H9 (cell line): ENCODE data around the gene ANKS3. TPM values are rescaled to one million over a fixed set of nuclear protein-coding genes. Genes with fewer than 3 reads are reported as not detected.
A peak's percentile ranks its signal among the peaks of the same experiment; 100 is the strongest.

Source experiments
- DNase-seq: peaks from one replicate; pipeline ENCODE4 v3.0.0-alpha.2; 2017
- H2AFZ ChIP-seq: one replicate; pipeline ENCODE4 v1.6.1; 2013; ENCODE audit warnings: mild to moderate bottlenecking, low read length, control low read depth, moderate library complexity
- H2AK5ac ChIP-seq: 2 replicates; pipeline ENCODE4 v1.6.1; 2013; ENCODE audit warnings: low read length, control low read depth, mixed read lengths; ENCODE audit not compliant: insufficient read length
- H2BK120ac ChIP-seq: one replicate; pipeline ENCODE4 v1.6.1; 2013; ENCODE audit warnings: low read depth, mild to moderate bottlenecking, low read length, control low read depth, inconsistent platforms; ENCODE audit not compliant: poor library complexity, severe bottlenecking
- H2BK12ac ChIP-seq: 2 replicates; pipeline ENCODE4 v1.6.1; 2013; ENCODE audit warnings: low read length, control low read depth, mixed read lengths, low read depth; ENCODE audit not compliant: insufficient read length
- H2BK15ac ChIP-seq: 2 replicates; pipeline ENCODE4 v1.6.1; 2013; ENCODE audit warnings: low read depth, low read length, control low read depth
- H2BK20ac ChIP-seq: one replicate; pipeline ENCODE4 v1.6.1; 2013; ENCODE audit warnings: low read depth, mild to moderate bottlenecking, low read length, control low read depth, inconsistent platforms; ENCODE audit not compliant: poor library complexity, severe bottlenecking
- H2BK5ac ChIP-seq: 2 replicates; pipeline ENCODE4 v1.6.1; 2013; ENCODE audit warnings: low read length, control low read depth, mixed read lengths; ENCODE audit not compliant: insufficient read length
- H3K14ac ChIP-seq: 2 replicates; pipeline ENCODE4 v1.6.1; 2013; ENCODE audit warnings: low read length, control low read depth; ENCODE audit not compliant: insufficient read depth
- H3K18ac ChIP-seq: 2 replicates; pipeline ENCODE4 v1.6.1; 2013; ENCODE audit warnings: low read depth, mild to moderate bottlenecking, mixed read lengths, low read length, control low read depth; ENCODE audit not compliant: insufficient read length
- H3K23ac ChIP-seq: 2 replicates; pipeline ENCODE4 v1.6.1; 2013; ENCODE audit warnings: low read length, control low read depth, mixed read lengths, low read depth; ENCODE audit not compliant: insufficient read length
- H3K23me2 ChIP-seq: 2 replicates; pipeline ENCODE4 v1.6.1; 2013; ENCODE audit warnings: low read depth, mild to moderate bottlenecking, mixed read lengths, low read length, control low read depth; ENCODE audit not compliant: insufficient read length, poor library complexity, severe bottlenecking
- H3K27ac ChIP-seq: 2 replicates; pipeline ENCODE4 v1.5.1; 2013; ENCODE audit warnings: low read length, control low read depth, mixed read lengths, low read depth; ENCODE audit not compliant: insufficient read length
- H3K27me3 ChIP-seq: 2 replicates; pipeline ENCODE4 v1.6.1; 2013; ENCODE audit warnings: low read length, control low read depth, inconsistent platforms; ENCODE audit not compliant: insufficient read depth
- H3K4ac ChIP-seq: 2 replicates; pipeline ENCODE4 v1.6.1; 2013; ENCODE audit warnings: low read depth, mild to moderate bottlenecking, control low read depth, inconsistent platforms, low read length, moderate library complexity
- H3K4me1 ChIP-seq: 2 replicates; pipeline ENCODE4 v1.6.1; 2013; ENCODE audit warnings: low read length, control low read depth, inconsistent platforms; ENCODE audit not compliant: insufficient read depth
- H3K4me2 ChIP-seq: 2 replicates; pipeline ENCODE4 v1.6.1; 2013; ENCODE audit warnings: low read length, control low read depth, mixed read lengths; ENCODE audit not compliant: insufficient read length, insufficient read depth
- H3K56ac ChIP-seq: 2 replicates; pipeline ENCODE4 v1.6.1; 2013; ENCODE audit warnings: low read depth, mild to moderate bottlenecking, mixed read lengths, low read length, control low read depth; ENCODE audit not compliant: insufficient read length
- H3K79me1 ChIP-seq: 2 replicates; pipeline ENCODE4 v1.6.1; 2013; ENCODE audit warnings: low read depth, mild to moderate bottlenecking, moderate library complexity, low read length, control low read depth, inconsistent platforms; ENCODE audit not compliant: insufficient read depth, poor library complexity, severe bottlenecking
- H3K79me2 ChIP-seq: 2 replicates; pipeline ENCODE4 v1.6.1; 2013; ENCODE audit warnings: low read length, control low read depth, inconsistent platforms; ENCODE audit not compliant: insufficient read depth
- H3K9ac ChIP-seq: 2 replicates; pipeline ENCODE4 v1.6.1; 2013; ENCODE audit warnings: low read length, control low read depth, mixed read lengths; ENCODE audit not compliant: insufficient read length; ENCODE audit errors: extremely low read depth
- H3K9me3 ChIP-seq: one replicate; pipeline ENCODE4 v1.6.1; 2013; ENCODE audit warnings: low read depth, low read length, inconsistent platforms; ENCODE audit not compliant: control insufficient read depth
- H3T11ph ChIP-seq: one replicate; pipeline ENCODE4 v1.6.1; 2013; ENCODE audit warnings: mild to moderate bottlenecking, low read length, control low read depth, inconsistent platforms
- H4K20me1 ChIP-seq: one replicate; pipeline ENCODE4 v1.6.1; 2013; ENCODE audit not compliant: control insufficient read depth, insufficient read length, insufficient read depth
- H4K5ac ChIP-seq: 2 replicates; pipeline ENCODE4 v1.6.1; 2013; ENCODE audit warnings: low read depth, mild to moderate bottlenecking, mixed read lengths, low read length, control low read depth; ENCODE audit not compliant: insufficient read length
- H4K8ac ChIP-seq: replicated peaks from 2 replicates; pipeline ENCODE4 v1.6.1; 2013; ENCODE audit warnings: low read length, control low read depth, mixed read lengths, low read depth; ENCODE audit not compliant: insufficient read length
- H4K91ac ChIP-seq: 2 replicates; pipeline ENCODE4 v1.6.1; 2013; ENCODE audit warnings: low read depth, mild to moderate bottlenecking, moderate library complexity, mixed read lengths, low read length, control low read depth; ENCODE audit not compliant: insufficient read length
- H3K27ac Mint-ChIP-seq, 3 experiments: 2 replicates in 2 of 3; 3 replicates in 1 of 3; pipeline ENCODE4 v1.8.0; 2020 to 2021; ENCODE audit warnings: mixed read lengths in 3 of 3, mild to moderate bottlenecking in 1 of 3, moderate library complexity in 1 of 3
- H3K27me3 Mint-ChIP-seq: 2 replicates; pipeline ENCODE4 v1.8.0; 2021; ENCODE audit warnings: low read depth, mild to moderate bottlenecking, moderate library complexity, mixed read lengths
- H3K36me3 Mint-ChIP-seq, 3 experiments: 2 replicates in 2 of 3; 3 replicates in 1 of 3; pipeline ENCODE4 v1.8.0; 2020 to 2021; ENCODE audit warnings: low read depth in 3 of 3, mixed read lengths in 3 of 3; ENCODE audit not compliant: insufficient read depth in 1 of 3
- H3K4me1 Mint-ChIP-seq, 2 experiments: 2 replicates each; pipeline ENCODE4 v1.8.0; 2020; ENCODE audit warnings: mixed read lengths in 2 of 2
- H3K4me3 Mint-ChIP-seq, 2 experiments: 2 replicates in 1 of 2; 3 replicates in 1 of 2; pipeline ENCODE4 v1.8.0; 2020 to 2021; ENCODE audit warnings: mild to moderate bottlenecking in 2 of 2, mixed read lengths in 2 of 2, moderate library complexity in 1 of 2
- H3K9me3 Mint-ChIP-seq, 2 experiments: 2 replicates in 1 of 2; 3 replicates in 1 of 2; pipeline ENCODE4 v1.8.0; 2020; ENCODE audit warnings: mild to moderate bottlenecking in 2 of 2, mixed read lengths in 2 of 2, moderate library complexity in 1 of 2
- CTCF ChIP-seq: fragments of 200-600 bp; sonication (generic); conservative IDR thresholded peaks from 3 replicates; pipeline ENCODE4 v1.8.0; 2021; ENCODE audit warnings: antibody characterized with exemption, mild to moderate bottlenecking
- WGBS: extraction: QIAGEN DNeasy Blood & Tissue Kit; methylation state at CpG from one replicate; pipeline ENCODE4 v1.1.7; 2013; ENCODE audit warnings: missing lambda C conversion rate, low lambda C conversion rate, mixed read lengths; ENCODE audit not compliant: insufficient read length; ENCODE audit errors: extremely low coverage; 5-methylcytosine and 5-hydroxymethylcytosine counted together
- total RNA-seq: library from RNA; stranded (reverse); gene quantifications from 2 replicates; pipeline ENCODE4 v1.2.1, GENCODE V29; 2021

Gene ANKS3
- total RNA-seq, 1 experiment from 2014 or later: 32.0 TPM

DNA sequence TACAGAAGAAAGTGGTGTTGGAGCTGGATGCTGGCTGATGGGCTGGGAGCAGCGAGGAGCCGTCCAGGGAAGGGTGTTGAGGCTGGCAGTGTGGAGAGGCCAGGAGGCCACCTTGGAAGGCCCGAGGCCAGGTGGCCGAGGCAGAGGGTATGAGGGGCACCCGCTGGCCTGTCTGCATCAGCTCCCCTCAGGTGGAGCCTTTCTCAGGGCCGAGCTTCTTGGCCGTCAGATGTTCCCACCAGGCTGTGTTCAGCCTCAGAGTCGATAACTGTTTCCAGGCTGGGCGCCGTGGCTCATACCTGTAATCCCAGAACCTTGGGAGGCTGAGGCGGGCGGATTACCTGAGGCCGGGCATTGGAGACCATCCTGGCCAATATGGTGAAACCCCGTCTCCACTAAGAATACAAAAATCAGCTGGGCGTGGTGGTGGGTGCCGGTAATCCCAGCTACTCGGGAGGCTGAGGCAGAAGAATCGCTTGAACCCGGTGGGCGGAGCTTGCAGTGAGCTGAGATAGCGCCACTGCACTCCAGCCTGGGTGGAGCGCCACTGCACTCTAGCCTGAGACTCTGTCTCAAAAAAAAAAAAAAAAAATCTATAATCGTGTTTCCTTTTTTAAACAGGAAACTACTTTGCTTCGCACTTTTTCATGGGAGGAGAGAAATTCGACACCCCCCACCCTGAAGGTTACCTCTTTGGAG lies 84.2 kb downstream of the ANKS3 start:
- Histone ChIP-seq H2AFZ (no peak overlapping the region), H2AK5ac (no peak overlapping the region), H3K23me2 (no peaks in the 10 kb centered on the region), H2BK15ac (no peak overlapping the region), H2BK12ac (no peak overlapping the region), H3K4me2 (no peak overlapping the region), H3K4me1 (no peaks in the 10 kb centered on the region), H3K9me3 (no peaks in the 10 kb centered on the region), H4K91ac (no peak overlapping the region), H2BK120ac (no peak overlapping the region), H3K56ac (no peak overlapping the region), H3K9ac (no peak overlapping the region), H3K27ac (no peak overlapping the region), H2BK20ac (no peak overlapping the region), H4K8ac (no peak overlapping the region), H4K20me1 (no peaks in the 10 kb centered on the region), H3K79me2 (no peaks in the 10 kb centered on the region; the same call in 1 of the 2 replicates), H3K79me1 (no peaks in the 10 kb centered on the region), H2BK5ac (no peak overlapping the region), H3K23ac (no peak overlapping the region), H3K14ac (no peak overlapping the region; the same call in 1 of the 2 replicates), H4K5ac (no peak overlapping the region), H3K27me3 (no peaks in the 10 kb centered on the region), H3T11ph (no peak overlapping the region), H3K4ac (no peak overlapping the region), H3K18ac (no peak overlapping the region)
- no CpG with 5 or more reads among the region's 25 CpGs for WGBS
- Mint-ChIP-seq H3K9me3 (no peaks in the 10 kb centered on the region; a peak in 2 of 5 replicates), H3K4me1 (no peaks in the 10 kb centered on the region), H3K27me3 (no peaks in the 10 kb centered on the region), H3K4me3 (no peak overlapping the region), H3K36me3 (peaks cover 17 to 38% (median 37%) of the 10 kb centered on the region in 3 experiments; a peak in 6 of 7 replicates), H3K27ac (peak overlapping the region in 2 of 3 experiments; percentile 40 to 67; a peak in 2 of 7 replicates)
- no peak for TF ChIP-seq CTCF
- no peak for DNase-seq
